ENCODE results near the gene GIMAP2. TPM values are rescaled to one million over a fixed set of nuclear protein-coding genes. Genes with fewer than 3 reads are reported as not detected.

Gene GIMAP2
- total and polyA plus RNA-seq, 2 of the 4 experiments (the other 2 are of a cell fraction) = under 0.01 TPM; not detected in 1

DNA sequence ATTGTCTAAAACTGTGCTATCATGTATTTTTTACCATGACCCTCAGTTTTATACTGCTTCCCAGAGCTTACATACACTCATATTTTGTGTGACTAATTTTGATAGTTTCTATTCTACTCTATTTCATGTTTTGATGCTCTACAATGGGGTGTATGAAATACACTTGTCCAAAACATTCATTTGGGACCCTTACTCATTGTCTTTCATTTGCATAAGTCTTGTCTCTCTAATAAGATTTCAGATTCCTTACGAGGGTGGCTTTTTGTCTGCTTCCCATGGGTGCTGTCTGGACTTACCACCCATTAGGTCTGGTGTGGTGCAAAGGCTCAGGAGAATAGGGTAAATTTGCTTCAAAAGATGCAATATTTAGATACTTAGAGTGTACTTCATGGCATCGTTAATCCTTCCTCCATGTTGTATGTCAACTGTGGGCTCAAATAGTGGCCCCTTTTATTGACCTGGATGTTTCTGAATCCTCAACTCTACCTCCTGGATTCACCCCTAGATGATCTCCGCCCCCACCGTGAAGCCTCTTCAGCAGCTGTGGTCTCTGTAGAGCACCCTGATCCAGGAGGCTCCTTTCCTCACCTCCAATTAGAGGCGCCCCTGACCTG is 48.1 kb downstream of the GIMAP2 start:
- Histone ChIP-seq H4K91ac (ENCODE audit: insufficient read depth, low read depth, low read length) (no peak overlapping the region), H4K5ac (ENCODE audit: low read depth, low read length) (no peak overlapping the region), H4K8ac (ENCODE audit: low read depth in 2 of 2, low read length in 2 of 2) (no peak overlapping the region), H3K9me1 (ENCODE audit: insufficient read depth, low read length) (no peaks in the 10 kb centered on the region), H2BK120ac (ENCODE audit: low read depth, low read length) (no peak overlapping the region), H3K23ac (ENCODE audit: low read depth, low read length) (no peak overlapping the region), H3K36me3 (ENCODE audit: control insufficient read depth, insufficient read depth, low read length) (no peaks in the 10 kb centered on the region), H2AK9ac (replicated peaks; ENCODE audit: low read depth, low read length, poor library complexity) (no peak overlapping the region), H3K27ac (ENCODE audit: insufficient read depth, low read length) (no peak overlapping the region), H3K79me1 (ENCODE audit: low read depth in 1 of 2, low read length in 2 of 2) (no peaks in the 10 kb centered on the region), H3K4me2 (ENCODE audit: low read depth, low read length) (no peak overlapping the region), H3K27me3 (ENCODE audit: control insufficient read depth, insufficient read depth, low read length) (no peaks in the 10 kb centered on the region; the same call in 1 of the 2 replicates), H2BK20ac (ENCODE audit: low read depth, low read length) (no peak overlapping the region), H3K56ac (ENCODE audit: extremely low read depth, insufficient read depth, low read length) (no peak overlapping the region), H2AK5ac (ENCODE audit: low read depth, low read length) (no peak overlapping the region), H3K4ac (ENCODE audit: low read depth, low read length) (no peak overlapping the region), H3K4me3 (ENCODE audit: insufficient read depth, low read depth, low read length) (no peak overlapping the region), H3K9me3 (ENCODE audit: control insufficient read depth, insufficient read depth, low read length) (no peaks in the 10 kb centered on the region), H3K14ac (replicated peaks; ENCODE audit: low read depth, low read length) (no peak overlapping the region), H2BK5ac (ENCODE audit: low read depth, low read length, poor library complexity, severe bottlenecking) (no peak overlapping the region), H4K20me1 (ENCODE audit: insufficient read depth, low read length) (no peaks in the 10 kb centered on the region), H3K18ac (ENCODE audit: low read depth, low read length) (no peak overlapping the region), H2AFZ (replicated peaks; ENCODE audit: low read length, poor library complexity) (no peak overlapping the region), H2BK15ac (ENCODE audit: low read depth, low read length) (no peak overlapping the region), H3K9ac (ENCODE audit: low read depth, low read length) (no peak overlapping the region), H3K4me1 (ENCODE audit: control insufficient read depth, insufficient read depth, low read length) (no peaks in the 10 kb centered on the region)
- ATAC-seq (ENCODE audit: low read depth) (no peak), DNase-seq (no peak)
- intact Hi-C loops (cut with micrococcal nuclease) = no loop called here
- ChIA-PET POLR2A (ENCODE audit: unreplicated experiment) (no interaction called here), CTCF (no interaction called here)
- in situ Hi-C loops (cut with MboI; ENCODE audit: low sequenced_read_pairs) = loop anchor here (25.0 kb wide), 1 partner anchor 421 kb away; the partner anchor contains the start of genes ACTR3C and LRRC61
- no CpG with 5 or more reads among the region's 5 CpGs for WGBS, 2 experiments (ENCODE audit: extremely low coverage in 2 of 2, insufficient read length in 1 of 2)
- dilution Hi-C loops (cut with HindIII; ENCODE audit: low sequenced_read_pairs, unreplicated experiment) = no loop called here
- BruUV-seq (replicated peaks) = no TSS peak
- TF ChIP-seq RFX5 (IDR thresholded peaks at IDR 0.05; ENCODE audit: low read depth, low read length) (no peak), BHLHE40 (IDR thresholded peaks at IDR 0.05; ENCODE audit: low read depth, low read length) (no peak), MAZ (IDR thresholded peaks at IDR 0.05; ENCODE audit: borderline replicate concordance, low read depth, low read length) (no peak), CEBPB (IDR thresholded peaks at IDR 0.05; ENCODE audit: low read depth, low read length) (no peak), POLR2A (IDR thresholded peaks at IDR 0.05; ENCODE audit: low read depth, low read length) (no peak), CHD1 (IDR thresholded peaks at IDR 0.05; ENCODE audit: low read depth, low read length) (no peak), FOS (IDR thresholded peaks at IDR 0.05; ENCODE audit: low read depth, low read length) (no peak), SMC3 (IDR thresholded peaks at IDR 0.05; ENCODE audit: low read depth, low read length) (no peak), RAD21 (IDR thresholded peaks at IDR 0.05; ENCODE audit: low read length) (no peak), RCOR1 (IDR thresholded peaks at IDR 0.05; ENCODE audit: insufficient replicate concordance, low read length) (no peak), MAFK (IDR thresholded peaks at IDR 0.05; ENCODE audit: low read depth, low read length) (no peak), NFE2L2 (IDR thresholded peaks at IDR 0.05; ENCODE audit: low read depth, low read length) (no peak)
- TF ChIP-seq, protein P1, sequence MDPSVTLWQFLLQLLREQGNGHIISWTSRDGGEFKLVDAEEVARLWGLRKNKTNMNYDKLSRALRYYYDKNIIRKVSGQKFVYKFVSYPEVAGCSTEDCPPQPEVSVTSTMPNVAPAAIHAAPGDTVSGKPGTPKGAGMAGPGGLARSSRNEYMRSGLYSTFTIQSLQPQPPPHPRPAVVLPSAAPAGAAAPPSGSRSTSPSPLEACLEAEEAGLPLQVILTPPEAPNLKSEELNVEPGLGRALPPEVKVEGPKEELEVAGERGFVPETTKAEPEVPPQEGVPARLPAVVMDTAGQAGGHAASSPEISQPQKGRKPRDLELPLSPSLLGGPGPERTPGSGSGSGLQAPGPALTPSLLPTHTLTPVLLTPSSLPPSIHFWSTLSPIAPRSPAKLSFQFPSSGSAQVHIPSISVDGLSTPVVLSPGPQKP (IDR thresholded peaks at IDR 0.05; ENCODE audit: borderline replicate concordance, low read depth, low read length) = no peak
- TF ChIP-seq, protein P2, sequence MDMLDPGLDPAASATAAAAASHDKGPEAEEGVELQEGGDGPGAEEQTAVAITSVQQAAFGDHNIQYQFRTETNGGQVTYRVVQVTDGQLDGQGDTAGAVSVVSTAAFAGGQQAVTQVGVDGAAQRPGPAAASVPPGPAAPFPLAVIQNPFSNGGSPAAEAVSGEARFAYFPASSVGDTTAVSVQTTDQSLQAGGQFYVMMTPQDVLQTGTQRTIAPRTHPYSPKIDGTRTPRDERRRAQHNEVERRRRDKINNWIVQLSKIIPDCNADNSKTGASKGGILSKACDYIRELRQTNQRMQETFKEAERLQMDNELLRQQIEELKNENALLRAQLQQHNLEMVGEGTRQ (IDR thresholded peaks at IDR 0.05; ENCODE audit: low read depth, low read length) = no peak
